Measurements from ENCODE around the gene INTS3.
A peak's percentile ranks its signal among the peaks of the same experiment; 100 is the strongest.

INTS3 gene

DNA sequence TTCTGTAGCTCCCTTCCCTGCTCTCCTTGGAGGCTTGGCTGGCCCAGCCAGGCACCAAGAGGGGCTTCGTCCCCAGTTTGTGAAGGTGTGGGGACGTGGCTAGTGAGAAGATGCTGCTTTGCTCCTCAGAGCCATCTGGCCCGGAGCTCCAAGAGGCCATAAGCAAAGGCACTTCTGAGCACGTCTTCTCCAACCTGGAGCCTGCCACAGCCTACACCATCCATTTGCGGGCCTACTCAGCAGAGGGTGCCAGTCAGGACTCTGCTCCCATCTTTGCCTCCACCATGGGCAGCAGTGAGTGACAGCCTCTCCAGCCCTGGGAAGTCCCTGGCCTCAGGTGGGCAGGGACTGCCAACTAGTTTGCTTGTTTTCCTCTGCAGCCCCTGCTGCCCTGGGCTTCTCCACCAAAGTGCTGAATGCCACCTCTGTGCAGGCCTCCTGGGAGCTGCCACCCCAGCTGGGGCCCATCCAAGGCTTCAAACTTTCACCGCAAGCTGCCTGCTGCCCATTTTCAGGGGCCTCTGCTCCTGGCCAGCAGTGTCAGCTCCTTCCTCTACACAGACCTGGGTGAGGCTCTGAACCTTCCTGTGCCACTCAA is 73.3 kb downstream of the INTS3 start:
- TF ChIP-seq, protein P1, sequence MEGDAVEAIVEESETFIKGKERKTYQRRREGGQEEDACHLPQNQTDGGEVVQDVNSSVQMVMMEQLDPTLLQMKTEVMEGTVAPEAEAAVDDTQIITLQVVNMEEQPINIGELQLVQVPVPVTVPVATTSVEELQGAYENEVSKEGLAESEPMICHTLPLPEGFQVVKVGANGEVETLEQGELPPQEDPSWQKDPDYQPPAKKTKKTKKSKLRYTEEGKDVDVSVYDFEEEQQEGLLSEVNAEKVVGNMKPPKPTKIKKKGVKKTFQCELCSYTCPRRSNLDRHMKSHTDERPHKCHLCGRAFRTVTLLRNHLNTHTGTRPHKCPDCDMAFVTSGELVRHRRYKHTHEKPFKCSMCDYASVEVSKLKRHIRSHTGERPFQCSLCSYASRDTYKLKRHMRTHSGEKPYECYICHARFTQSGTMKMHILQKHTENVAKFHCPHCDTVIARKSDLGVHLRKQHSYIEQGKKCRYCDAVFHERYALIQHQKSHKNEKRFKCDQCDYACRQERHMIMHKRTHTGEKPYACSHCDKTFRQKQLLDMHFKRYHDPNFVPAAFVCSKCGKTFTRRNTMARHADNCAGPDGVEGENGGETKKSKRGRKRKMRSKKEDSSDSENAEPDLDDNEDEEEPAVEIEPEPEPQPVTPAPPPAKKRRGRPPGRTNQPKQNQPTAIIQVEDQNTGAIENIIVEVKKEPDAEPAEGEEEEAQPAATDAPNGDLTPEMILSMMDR (IDR thresholded peaks at IDR 0.05) = no peak
- TF ChIP-seq ZFX (IDR thresholded peaks at IDR 0.05; ENCODE audit: borderline replicate concordance) = no peak
- H3K27ac ChIP-seq = no peak overlapping the region

DNA sequence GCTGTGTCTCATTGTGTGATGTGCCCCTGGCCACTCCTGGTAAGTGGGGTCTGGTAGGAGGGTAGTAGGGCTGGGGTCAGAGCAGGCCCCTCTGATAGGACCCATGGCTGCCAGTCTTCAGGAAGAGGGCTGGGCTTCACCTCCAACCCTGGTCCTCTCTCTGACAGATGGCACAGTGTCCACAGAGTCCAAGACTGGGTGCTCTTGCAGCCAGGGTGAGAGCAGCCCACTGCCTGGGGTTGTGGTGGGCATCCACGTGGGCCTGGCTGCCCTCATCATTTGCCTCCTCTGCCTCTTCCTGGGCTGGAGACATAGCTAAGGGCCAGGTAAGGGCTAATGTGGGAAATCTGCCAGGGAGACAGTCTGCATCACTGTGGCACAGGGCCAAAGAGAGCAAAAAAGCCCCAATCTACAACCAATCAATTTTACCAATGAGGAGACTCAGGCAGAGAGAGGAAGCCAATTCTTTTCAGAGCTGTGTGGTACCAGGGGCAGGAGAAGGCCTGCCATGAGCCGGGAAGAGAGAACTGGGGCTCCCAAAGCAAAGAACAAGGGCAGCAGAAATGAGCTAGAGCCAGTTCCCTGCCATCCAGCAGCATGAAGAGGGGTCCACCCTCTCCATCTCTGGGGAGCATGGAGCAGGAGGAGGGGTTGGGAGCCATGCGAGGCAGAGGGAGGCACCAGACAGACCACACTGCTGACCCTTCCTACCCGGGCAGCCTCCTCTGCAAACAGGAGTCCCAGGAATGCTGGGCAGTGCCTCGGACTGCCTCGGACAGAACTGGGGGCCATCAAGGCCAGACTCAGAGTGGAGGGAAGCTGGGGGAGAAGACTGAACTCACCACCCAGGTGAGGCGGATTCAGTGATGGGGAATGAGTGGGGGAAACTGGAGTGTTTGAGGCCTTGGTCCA is 74.2 kb downstream of the INTS3 start:
- H3K27ac ChIP-seq = no peak overlapping the region
- no peak for TF ChIP-seq ZFX (IDR thresholded peaks at IDR 0.05; ENCODE audit: borderline replicate concordance)
- TF ChIP-seq, protein P1 (IDR thresholded peaks at IDR 0.05) = no peak

DNA sequence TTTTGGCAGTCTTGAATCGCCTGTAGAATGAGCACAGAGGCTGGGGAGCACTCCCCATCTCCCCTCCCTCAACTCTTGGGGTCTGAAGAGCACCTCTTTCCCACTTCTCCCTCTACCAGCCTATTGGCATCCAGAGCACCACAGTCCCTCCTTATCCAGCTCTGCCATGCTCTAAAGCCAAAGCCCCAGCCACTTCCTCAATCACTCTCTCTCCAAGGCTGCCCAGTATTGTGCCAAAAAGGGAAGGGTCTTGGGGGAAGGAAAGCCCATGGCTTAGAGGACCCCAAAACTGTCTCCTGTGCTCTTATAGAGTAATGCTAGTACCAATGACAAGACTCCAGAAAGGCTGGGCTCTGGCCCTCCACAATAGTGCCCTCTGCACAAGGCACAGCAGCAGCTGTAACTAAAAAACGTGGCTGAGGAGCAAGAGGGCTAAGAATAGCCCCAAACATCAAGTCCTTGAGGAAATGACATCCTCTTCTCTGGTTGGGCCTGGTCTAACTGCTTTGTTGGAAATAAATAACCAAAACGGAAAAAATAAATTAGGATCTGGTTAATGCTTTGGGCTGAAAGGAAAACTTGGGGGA is 75.7 kb downstream of the INTS3 start:
- no peak overlapping the region for H3K27ac ChIP-seq
- TF ChIP-seq, protein P1 (IDR thresholded peaks at IDR 0.05) = no peak
- TF ChIP-seq ZFX (IDR thresholded peaks at IDR 0.05; ENCODE audit: borderline replicate concordance) = no peak

DNA sequence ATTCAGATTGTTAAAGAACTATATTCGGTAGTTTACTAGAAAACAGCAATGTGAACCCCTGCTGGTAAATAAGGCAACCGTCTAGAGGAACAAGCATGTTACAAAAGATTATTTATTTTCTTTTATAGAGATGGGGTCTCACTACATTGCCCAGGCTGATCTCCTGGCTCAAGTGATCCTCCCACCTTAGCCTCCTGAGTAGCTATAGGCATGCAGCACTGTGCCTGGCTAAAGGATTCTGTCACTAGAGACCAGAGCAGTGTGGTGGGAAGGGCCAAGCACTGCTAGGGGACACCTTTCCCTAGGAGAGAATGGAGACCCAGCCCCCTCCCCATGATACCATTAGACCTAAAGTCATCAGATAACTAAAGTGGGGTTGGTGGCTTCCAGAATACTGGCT is 76.3 kb downstream of the INTS3 start:
- TF ChIP-seq, protein P1 (IDR thresholded peaks at IDR 0.05) = no peak
- no peak for TF ChIP-seq ZFX (IDR thresholded peaks at IDR 0.05; ENCODE audit: borderline replicate concordance)
- H3K27ac ChIP-seq = peak overlapping the region; percentile 10; the same call in 1 of the 2 replicates

DNA sequence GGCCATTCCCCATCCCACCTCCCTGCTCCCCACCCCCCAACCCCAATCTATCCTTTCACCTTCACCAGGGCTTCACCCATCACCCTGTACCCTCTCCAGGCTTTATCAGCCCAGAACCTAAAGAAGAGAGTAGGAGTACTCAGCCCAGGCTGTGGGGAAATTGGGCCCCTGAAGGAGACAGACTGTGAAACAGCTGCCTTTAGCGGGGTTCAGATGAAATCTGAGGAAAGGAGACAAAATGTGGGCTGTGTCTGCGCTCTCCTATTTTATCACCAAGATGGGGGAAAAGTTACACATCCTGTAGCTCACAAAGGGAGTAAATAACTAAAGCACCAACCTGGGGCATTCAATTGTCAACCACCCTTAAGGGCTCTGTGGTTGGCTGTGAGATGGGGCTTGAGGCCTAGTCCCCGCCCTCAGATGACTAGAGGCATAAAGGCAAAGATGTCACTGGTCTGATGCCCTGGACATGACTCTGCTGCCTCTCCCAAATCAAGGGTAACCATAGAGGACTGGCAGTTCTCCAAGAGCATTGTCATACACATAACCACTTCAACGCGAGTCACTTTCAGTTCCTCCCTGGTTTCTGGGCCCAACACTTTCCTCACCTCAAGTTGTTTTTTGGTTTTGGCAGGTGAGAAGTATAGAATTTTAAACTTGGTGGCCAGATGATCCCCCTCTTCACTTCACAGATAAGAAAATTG is 77.3 kb downstream of the INTS3 start:
- TF ChIP-seq ZFX (IDR thresholded peaks at IDR 0.05; ENCODE audit: borderline replicate concordance) = no peak
- TF ChIP-seq, protein P1 (IDR thresholded peaks at IDR 0.05) = no peak
- H3K27ac ChIP-seq = no peak overlapping the region

DNA sequence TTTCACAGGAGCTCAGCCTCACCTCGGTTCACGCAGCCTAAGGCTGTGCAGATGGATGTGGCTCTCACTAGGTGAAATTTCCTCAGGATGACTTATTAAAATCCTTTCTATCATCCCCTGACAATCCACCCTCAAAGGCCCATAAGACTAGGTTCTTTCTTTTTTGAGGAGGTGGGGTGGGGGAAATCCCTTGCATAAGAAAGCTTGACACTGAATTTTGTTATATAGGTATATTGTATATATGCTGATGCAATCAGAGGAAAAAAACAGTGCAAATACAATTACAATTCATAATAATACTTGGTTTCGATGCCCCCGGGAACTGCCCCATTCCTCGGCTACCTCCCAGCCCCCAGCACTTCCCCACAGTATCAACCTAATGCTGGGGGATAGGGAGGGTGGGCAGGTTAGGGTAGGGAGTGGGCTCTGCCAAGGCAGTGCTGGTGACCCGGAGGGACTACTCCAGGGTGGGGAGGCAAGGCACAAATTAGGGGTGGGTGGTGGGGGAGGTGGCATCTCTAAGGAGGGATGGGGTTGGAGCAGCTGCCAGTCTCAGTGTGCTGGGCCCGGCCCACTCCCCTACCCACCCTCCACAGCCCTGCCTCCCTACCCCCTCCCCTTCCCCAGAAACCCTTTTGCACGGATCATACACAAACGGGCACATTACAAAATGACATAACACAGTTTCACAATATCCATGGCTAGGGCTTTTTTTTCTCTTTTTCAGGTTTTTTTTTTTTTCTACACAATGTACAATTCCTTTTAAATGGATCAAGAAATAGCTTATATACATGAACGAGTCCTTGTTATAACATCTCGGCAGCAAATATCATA is 78.3 kb downstream of the INTS3 start:
- TF ChIP-seq, protein P1 (IDR thresholded peaks at IDR 0.05) = no peak
- H3K27ac ChIP-seq = peak overlapping the region; percentile 14; the same call in 1 of the 2 replicates

Measured in 22Rv1 (cell line).